Retina (tissue), 1 donor: Measurements from ENCODE around the gene CHL1.
A peak's percentile ranks its signal among the peaks of the same experiment; 100 is the strongest.
"Not testable (repeated sequence)": the region's sequence is repeated elsewhere in the genome, so short reads cannot be mapped to it uniquely, and the experiment has no call there.

Experiments
- DNase-seq: peaks from one replicate; pipeline ENCODE4 v3.0.0-alpha.2; 2016

CHL1 gene

GRCh38 chr3:347581-347980, 151.0 kb downstream of the CHL1 start:
- DNase-seq, result no peak

DNA sequence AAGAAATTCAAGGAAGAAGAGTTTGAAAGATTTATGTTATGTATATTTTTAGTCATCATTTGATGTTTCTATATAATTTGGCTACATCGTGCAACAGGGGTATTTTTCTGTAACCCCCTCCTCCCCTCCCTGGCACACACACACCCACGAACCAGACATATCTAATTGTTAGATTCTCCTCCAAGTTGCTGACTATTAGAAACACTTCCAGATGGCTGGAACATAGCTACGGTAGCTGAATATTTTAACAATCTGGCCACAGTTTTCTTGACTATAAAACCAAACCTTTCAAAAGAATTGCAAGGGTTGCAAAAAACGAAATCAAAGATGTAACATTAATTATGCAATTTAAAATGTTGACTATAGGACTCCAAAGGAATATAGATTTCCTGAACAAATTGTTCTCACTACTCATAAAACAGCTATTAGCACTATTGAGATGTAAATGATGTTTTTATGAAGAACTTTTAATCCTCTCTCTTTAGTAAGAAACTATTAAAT, 154.4 kb downstream of the CHL1 start:
- no peak for DNase-seq

DNA sequence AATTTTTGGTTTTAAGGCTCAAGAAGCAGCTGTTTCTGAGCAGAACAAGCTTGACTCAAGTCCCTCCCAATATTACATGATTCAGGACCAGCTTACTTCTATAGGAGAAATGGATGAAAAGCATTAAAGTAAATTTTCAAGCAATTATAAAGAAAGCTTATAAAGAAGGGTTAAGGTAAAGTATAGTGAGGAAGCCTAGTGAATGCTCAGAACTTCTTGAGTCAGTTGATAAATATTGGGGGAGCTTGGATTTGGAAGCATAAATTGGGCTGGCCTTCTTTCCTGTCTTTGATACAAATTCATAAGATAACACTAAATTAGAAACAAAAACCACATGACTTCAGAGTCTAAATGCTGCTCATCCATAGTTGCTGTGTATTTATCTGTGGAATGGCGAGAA, 156.0 kb downstream of the CHL1 start:
- no peak for DNase-seq

GRCh38 chr3:353191-353739, 156.7 kb downstream of the CHL1 start:
- DNase-seq, result no peak

GRCh38 chr3:354432-354831, 157.9 kb downstream of the CHL1 start:
- peak; percentile 68 for DNase-seq

DNA sequence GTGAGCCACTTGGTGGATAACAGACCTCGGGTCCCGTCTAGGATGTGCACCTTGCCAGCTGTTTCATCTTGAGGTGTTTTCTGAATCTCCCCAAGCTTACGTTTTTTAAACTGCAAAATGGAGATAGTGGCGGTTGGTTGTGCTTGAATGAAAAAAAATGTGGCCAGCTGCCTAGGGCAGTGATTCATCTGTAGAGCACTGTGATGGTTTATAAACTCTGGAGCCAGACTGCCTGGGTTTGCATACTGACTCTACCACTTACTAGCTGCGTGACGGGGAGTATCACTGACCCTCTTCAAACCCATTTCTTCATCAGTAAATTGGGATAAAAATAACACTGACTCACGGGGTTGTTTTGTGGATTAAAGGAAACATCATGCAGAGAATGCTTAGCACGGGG, 159.1 kb downstream of the CHL1 start:
- DNase-seq, result no peak

DNA sequence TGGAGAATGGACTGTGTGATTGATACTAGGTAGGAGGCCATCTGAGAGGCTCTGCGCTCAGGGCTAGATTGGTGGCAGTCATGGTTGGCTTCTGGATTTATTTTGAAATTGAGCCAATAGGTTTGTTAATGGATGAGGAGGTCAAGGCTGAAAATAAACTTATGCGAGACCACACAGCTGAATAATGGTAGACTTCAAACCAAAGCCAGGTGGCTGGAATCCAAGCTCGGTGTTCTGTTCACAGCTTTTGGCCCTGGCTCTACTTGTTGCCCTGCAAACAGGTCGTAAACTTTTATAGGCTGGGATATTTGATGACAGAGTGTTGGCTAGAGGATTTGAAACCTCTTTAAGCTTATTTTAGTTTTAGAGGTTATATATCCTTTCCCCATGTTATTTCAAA, 160.4 kb downstream of the CHL1 start:
- DNase-seq, result no peak

DNA sequence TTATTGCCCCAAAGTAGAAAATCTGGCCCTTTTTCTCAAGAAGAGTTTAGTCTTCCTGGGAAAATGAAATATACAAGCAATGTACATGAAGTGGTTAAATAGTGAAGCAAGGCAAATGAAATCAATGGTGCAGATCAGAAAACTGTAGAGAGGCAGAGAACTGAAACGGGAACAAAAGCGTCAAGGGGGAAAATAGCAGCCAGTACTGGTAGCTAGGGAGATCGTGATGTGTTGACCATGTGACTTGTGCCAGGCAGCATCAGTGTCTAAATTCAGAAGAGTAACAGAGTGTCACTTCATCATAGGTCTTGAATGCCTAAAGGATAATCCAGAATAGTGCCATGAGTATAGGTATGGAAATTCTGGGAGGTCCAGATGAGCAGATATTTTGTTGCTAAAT, 163.1 kb downstream of the CHL1 start:
- no peak for DNase-seq

DNA sequence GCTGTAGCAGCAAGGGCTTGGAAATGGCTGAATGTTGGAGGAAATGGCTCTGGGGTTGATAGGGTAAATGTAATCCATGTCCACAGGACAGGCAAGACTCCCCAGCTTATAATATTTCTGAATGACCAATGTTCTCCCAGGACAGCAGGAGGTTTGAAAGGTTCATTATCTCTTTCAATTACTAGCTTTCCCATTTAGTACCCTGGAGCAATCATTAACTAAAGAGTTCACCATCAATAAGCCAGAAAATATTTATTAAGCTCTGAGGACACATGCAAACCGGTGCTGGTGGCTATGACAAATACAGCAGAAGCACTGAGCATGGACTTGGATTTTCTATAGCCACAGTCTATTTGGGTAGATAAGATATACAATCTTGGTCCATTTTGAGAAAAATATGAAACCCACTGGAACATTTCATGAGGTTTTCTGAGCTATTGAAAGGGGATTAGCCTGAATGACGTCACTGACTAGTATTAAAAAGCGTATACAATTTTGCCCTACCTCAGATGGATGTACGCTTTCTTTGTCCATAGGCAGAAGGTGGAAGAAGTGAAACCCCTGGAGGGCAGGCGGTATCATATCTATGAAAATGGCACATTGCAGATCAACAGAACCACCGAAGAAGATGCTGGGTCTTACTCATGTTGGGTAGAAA, 166.2 kb downstream of the CHL1 start:
- no peak for DNase-seq

DNA sequence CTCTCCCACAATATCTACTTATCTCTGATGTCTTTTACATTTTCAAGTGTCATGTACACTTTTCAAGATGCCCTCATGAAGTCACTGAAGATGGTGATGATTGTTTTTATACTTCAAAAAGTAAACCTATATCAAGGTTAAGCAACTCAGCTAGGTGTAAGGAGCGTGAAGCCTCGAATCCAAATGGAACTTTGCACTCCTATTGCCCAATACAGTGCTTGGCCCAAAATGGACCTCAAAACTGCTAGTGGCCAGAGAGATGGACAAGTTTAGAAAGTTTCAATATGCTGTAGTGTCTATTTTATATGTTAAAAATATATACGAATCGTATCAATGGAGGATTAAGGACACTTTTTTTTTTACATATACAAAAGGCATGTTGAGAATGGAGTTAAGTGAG, 167.7 kb downstream of the CHL1 start:
- DNase-seq, result no peak

DNA sequence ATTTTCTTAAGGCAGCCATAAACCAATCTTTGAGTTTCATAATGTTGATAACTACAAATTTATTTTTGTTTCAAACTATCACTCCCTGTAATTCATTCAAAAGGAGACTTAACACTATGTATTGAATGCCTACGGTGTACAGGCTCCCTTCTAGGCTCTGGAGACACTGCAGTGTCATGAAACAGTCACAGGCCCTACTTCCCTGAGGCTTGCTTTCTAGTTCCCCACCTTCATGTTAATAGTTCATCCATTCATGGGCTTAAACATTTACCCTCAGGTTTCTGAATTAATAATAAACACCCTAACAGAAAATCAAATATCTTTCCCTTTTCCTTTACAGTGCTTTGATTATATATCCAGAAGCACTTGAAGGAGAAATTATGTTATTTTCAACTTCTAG, 168.7 kb downstream of the CHL1 start:
- no peak for DNase-seq

DNA sequence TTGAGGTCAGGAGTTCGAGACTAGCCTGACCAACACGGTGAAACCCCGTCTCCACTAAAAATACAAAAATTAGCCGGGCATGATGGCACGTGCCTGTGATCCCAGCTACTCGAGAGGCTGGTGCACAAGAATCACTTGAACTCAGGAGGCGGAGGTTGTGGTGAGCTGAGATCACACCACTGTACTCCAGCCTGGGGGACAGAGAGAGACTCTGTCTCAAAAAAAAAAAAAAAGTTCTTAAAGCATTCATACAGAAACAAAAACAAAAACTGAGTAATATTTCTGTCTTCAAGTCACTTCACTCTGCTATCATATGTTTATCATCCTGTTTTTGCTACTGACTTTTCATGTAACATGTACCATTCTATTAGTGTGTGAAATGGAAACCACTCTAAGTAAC, 169.7 kb downstream of the CHL1 start:
- not testable (repeated sequence) for DNase-seq

DNA sequence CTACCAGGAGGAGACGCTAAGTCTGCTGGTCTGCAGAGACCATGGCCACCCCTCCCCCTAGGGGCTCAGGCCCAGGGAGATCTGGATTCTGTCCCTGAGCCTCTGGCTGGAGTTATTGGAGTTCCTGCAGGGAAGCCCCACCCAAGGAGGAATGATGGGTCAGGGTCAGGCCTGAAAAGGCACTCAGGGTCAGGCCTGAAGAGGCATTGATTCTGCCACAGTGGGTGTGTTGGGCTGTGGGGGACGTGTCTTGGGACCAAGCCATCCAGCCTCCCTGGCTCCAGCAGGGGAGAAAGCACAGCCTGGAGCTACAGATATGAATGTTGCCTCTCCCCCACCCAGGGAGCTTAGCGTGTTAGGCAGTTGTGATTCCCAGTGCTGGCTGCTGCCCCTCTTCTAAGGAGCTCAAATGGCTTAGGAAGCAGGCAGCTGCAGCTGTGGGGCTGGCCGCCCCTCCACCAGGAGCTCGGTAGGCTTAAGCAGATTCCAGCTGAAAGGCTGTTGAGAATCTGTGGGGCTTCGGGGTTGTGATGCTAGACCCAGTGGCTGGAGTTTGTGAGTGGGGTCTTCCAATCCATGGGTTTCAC, 176.7 kb downstream of the CHL1 start:
- no peak for DNase-seq

DNA sequence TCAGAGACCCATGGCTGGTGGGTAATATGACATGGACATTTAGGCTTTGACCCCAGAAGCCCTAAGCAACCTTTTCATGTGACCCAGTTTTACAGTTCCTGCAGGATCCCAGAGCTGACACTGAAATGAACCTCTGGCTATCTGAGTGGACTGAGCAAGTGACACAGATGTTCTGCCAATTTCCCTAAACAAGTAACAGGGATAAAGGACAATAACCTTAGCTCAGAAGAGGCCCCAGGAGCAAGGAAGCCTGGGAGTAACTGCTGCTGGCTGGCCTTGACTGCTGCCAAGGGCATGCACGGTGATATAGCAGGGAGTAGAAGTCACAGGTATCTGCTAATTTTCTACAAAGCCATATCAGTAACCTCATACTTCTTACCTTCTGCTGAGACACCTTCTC, 177.9 kb downstream of the CHL1 start:
- no peak for DNase-seq

GRCh38 chr3:377158-377561, 180.6 kb downstream of the CHL1 start:
- DNase-seq, result peak; percentile 10

DNA sequence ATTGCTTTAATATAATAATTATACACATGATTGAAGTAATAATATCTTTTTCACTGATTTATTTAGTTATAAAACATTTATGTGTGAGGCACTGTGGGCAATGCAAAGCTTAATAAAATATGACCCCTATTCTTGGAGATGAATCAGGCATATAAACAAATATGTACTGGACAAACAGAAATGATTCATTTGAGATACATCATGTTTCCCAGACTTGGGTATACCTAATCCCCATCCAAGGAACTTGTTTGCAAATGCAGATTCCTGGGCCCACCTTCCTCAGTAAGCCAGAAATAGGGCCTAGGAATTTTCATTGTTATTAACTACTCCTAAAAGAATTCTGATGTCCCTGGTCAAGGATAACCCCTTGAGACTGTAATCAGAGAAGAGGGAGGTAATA, 184.2 kb downstream of the CHL1 start:
- DNase-seq, result no peak

DNA sequence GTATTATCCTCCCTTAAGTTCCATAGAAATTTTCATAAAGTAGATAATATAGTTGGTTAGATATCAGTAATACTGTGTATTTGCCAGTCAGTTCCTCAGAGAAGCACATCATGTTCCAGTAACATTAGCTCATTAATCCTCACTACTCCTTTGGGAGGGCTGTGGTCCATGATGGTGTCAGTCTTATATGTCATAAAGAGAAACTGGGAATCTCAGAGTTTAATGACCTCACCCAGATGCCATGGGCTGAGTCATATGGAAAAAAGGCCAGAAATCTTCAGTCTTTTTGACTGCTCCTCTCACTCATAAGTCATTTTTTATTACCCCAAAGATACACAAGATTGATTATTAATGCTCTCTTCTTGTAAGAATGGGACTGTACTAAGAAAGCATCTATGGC, 188.6 kb downstream of the CHL1 start:
- DNase-seq, result no peak

- no peak for DNase-seq
Measured at GRCh38 chr3:394775-395174, 198.2 kb downstream of the CHL1 start.

- DNase-seq, result no peak
Measured at GRCh38 chr3:396293-396692, 199.7 kb downstream of the CHL1 start.

GRCh38 chr3:399647-400046, 203.1 kb downstream of the CHL1 start:
- DNase-seq, result no peak

DNA sequence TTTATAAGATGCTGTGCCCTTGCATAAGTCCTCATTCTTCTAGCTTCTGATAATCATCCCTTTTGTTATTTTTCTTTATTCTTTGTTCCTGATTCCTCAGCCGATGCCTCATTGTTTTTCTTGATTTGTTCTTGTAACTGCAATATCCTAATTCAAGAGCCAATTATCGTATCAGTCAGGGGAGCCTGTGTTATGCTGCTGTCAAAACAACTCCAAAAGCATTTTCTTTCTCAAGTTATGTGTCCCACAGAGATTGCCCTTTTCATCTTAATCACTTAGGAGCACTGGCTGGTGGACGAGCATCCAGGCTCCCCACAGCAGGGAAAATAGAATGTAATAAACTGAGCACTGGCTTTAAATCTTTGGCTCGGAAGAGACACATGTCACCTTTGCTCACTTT, 207.3 kb downstream of the CHL1 start:
- DNase-seq, result peak; percentile 6

DNA sequence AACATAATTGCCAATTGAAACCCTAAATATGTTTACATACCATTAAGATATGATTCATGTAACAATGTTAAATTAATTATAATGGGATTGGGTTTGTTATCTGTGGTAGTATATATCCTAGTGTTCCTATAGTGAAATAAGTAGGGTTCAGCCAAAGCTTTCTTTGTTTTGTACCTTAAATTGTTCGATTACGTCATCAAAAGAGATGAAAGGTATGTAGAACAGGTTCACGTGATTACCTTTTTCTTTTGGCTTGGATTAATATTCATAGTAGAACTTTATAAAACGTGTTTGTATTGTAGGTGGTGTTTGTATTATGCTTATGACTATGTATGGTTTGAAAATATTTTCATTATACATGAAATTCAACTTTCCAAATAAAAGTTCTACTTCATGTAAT, 212.4 kb downstream of the CHL1 start:
- no peak for DNase-seq

DNA sequence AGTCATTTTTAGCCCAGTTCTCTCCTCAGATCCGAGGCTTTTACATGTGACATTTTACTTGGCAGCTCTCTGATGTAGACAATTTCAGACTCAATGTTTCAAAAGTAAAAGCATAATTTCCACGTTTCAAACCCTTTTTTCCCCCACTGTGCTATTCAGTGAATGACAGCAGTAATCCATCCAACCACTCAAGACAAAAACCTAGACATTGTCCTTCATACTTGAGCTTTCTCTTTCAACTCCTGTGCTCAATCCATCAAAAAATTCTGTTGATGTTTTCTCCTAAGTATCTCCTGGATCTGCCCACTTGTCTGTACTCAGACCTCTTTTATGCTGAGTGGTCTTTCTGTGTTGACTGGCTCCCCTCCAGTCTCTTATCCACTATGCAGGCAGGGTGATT, 214.7 kb downstream of the CHL1 start:
- DNase-seq, result no peak

GRCh38 chr3:414063-414462, 217.5 kb downstream of the CHL1 start:
- no peak for DNase-seq
